D721Med (cell line): Measurements from ENCODE around the gene COMMD9.
A peak's percentile ranks its signal among the peaks of the same experiment; 100 is the strongest.

Experiments
- DNase-seq: peaks from one replicate; pipeline ENCODE4 v3.0.0; 2011; ENCODE audit warnings: low spot score; ENCODE audit not compliant: insufficient read length
- FAIRE-seq: peaks from 2 replicates; lab custom pipeline; 2011; peaks lifted over from hg19 to GRCh38; lab: Jason Lieb, UNC
- CTCF ChIP-seq: IDR thresholded peaks from 2 replicates; pipeline ENCODE4 v1.5.1; 2012; ENCODE audit warnings: mild to moderate bottlenecking, control low read depth; ENCODE audit not compliant: insufficient read depth; ENCODE audit errors: missing control alignments

Gene COMMD9

GRCh38 chr11:36295926-36296325 lies 6.7 kb upstream of the COMMD9 start, which contains the start of gene PRR5L:
Gene PRR5L, plus strand, starts transcription at chr11:36296288. Its CDS starts 104,834 bp downstream, at chr11:36401122.
- TF ChIP-seq CTCF: no peak
- DNase-seq: no peak
- FAIRE-seq: no peak

DNA sequence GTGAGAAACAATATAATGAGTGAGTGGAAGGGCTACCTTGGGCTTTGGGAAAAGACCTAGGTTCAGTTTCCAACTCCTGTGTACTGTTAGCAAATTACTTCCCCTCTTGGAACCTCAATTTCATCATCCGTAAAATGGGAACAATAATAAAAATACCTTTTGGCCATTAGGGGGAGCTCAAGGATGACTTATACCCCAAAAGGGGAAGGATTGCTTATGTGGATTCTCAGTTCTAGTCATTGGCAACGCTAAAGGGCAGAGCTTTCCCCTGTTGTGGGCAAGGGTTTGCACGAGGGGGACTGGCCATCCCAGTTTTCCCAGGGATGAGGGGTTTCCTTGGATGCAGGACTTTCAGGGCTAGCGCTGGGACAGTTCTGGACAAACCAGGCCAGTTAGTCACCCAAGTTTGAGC lies 3.1 kb upstream of the COMMD9 start:
- peak; percentile 46 for TF ChIP-seq CTCF
- no peak for DNase-seq
- FAIRE-seq: no peak

DNA sequence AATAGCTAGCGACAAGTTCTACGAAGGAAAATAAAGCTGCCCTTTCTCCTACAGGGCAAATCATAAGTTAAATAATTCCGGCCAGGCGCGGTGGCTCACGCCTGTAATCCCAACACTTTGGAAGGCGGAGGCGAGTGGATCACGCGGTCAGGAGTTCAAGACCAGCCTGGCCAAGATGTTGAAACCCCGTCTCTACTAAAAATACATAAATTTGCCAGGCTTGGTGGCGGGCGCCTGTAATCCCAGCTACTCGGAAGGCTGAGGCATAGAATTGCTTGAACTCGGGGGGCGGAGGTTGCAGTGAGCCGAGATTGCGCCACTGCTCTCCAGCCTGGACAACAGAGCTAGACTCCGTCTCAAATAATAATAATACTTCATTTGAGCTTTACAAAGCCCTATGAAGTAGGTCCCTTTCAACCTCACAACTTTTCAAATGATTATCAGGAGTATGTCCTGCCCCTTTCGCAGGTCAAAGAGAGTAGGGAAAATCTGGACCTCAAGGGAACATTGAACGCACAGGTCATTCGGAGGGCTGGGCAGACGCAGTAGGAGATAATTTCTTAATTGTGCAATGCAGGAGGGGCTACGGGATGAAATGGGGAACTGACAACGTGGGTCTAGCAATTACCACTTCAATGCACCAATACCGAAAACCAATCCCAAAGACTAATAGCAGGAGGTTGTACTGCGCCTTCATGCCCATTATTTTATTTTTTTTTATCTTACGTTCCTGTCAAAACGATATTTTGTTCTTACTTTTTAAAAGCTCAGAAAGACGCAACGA lies 590 bp downstream of the COMMD9 start:
- TF ChIP-seq CTCF: no peak
- no peak for FAIRE-seq
- DNase-seq: no peak

DNA sequence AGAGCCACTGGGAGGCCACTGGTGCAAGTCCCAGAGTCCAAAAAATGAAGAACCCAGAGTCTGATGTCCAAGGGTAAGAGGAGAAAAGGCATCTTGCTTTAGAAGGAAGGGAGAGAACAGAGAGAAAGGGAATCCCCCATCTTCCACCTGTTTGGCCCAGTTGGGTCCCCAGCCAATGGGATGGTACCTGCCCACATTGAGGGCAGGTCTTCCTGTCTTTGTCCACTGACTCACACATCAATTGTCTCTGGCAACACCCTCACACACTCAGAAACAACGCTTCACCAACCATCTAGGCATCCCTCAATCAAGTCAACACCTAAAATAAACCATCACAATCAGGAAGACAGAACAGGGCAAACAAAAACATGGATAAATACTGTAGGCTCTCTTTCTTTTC lies 6.3 kb downstream of the COMMD9 start:
- DNase-seq: no peak
- FAIRE-seq: no peak
- no peak for TF ChIP-seq CTCF

DNA sequence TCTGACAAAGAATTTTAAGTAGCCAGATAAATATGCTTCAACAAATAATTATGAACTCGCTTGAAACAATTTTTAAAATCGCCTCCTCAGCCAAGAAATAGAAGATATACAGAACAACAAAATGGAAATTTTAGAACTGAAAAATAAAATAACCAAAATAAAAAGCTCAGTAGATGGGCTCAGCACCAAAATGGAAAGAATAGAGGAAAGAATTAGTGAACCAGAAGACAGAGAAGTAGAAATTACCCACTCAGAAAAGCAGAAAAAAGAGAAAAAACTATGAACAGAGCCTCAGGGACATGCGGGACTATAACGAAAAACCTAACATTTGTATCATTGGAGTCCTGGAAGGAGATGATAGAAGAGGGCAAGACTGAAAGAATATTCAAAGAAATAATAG lies 7.4 kb downstream of the COMMD9 start:
- FAIRE-seq (no peak), DNase-seq (no peak)
- TF ChIP-seq CTCF: no peak

- TF ChIP-seq CTCF: no peak
- DNase-seq (no peak), FAIRE-seq (no peak)
These were observed 8.7 kb downstream of the COMMD9 start for GRCh38 chr11:36280531-36280930.
